ENCODE measurements around the gene KPNA3. TPM values are rescaled to one million over a fixed set of nuclear protein-coding genes. Genes with fewer than 3 reads are reported as not detected.
"Not testable (repeated sequence)": the region's sequence is repeated elsewhere in the genome, so short reads cannot be mapped to it uniquely, and the experiment has no call there.

The KPNA3 gene
- total RNA-seq, 4 donors from 2014 or later = 23.1 to 29.2 (median 24.9) TPM

GRCh38 chr13:49821216-49822009 is 28.9 kb upstream of the KPNA3 start:
- no peak for DNase-seq
- in situ Hi-C loops (cut with MboI; ENCODE audit: low pct_ligation_motif_present in 1 of 4, low pct_unique_long_range_greater_than_20kb in 1 of 4, low sequenced_read_pairs in 3 of 4) = no loop called here
- TF ChIP-seq CTCF (IDR thresholded peaks at IDR 0.05) = no peak
- no peak for TF ChIP-seq POLR2A (IDR thresholded peaks at IDR 0.05)
- no peak for TF ChIP-seq EP300 (IDR thresholded peaks at IDR 0.05; ENCODE audit: low read depth)
- no peak for TF ChIP-seq POLR2AphosphoS5 (IDR thresholded peaks at IDR 0.05)
- Histone ChIP-seq H3K4me3 (no peak overlapping the region), H3K27me3 (no peaks in the 10 kb centered on the region), H3K36me3 (no peaks in the 10 kb centered on the region), H3K27ac (no peak overlapping the region), H3K4me1 (no peaks in the 10 kb centered on the region), H3K9me3 (no peaks in the 10 kb centered on the region)
- intact Hi-C loops (cut with DNase I; ENCODE audit: low total_unique reads) = no loop called here
- WGBS, 2 donors (ENCODE audit: low coverage in 1 of 2) = 66 to 70% methylated on average over 5 of the region's 5 CpGs

- TF ChIP-seq POLR2A (IDR thresholded peaks at IDR 0.05) (no peak), POLR2AphosphoS5 (IDR thresholded peaks at IDR 0.05) (no peak), CTCF (IDR thresholded peaks at IDR 0.05) (no peak), EP300 (IDR thresholded peaks at IDR 0.05; ENCODE audit: low read depth) (no peak)
- intact Hi-C loops (cut with DNase I; ENCODE audit: low total_unique reads) = no loop called here
- Histone ChIP-seq H3K4me1 (no peaks in the 10 kb centered on the region), H3K9me3 (no peaks in the 10 kb centered on the region), H3K27ac (no peak overlapping the region), H3K36me3 (no peaks in the 10 kb centered on the region), H3K27me3 (no peaks in the 10 kb centered on the region), H3K4me3 (no peak overlapping the region)
- WGBS, 2 donors (ENCODE audit: low coverage in 1 of 2) = 81 to 83% methylated on average over 1 to 2 of the region's 2 CpGs
- DNase-seq = no peak
- in situ Hi-C loops (cut with MboI; ENCODE audit: low pct_ligation_motif_present in 1 of 4, low pct_unique_long_range_greater_than_20kb in 1 of 4, low sequenced_read_pairs in 3 of 4) = no loop called here
Measured at GRCh38 chr13:49820591-49821215, 28.2 kb upstream of the KPNA3 start.

GRCh38 chr13:49816047-49816446 is 23.6 kb upstream of the KPNA3 start:
- H3K9me3 ChIP-seq; H3K27me3 ChIP-seq; H3K4me3 ChIP-seq; DNase-seq; intact Hi-C loops (cut with DNase I; ENCODE audit: low total_unique reads); H3K36me3 ChIP-seq; H3K27ac ChIP-seq; in situ Hi-C loops (cut with MboI; ENCODE audit: low pct_ligation_motif_present in 1 of 4, low pct_unique_long_range_greater_than_20kb in 1 of 4, low sequenced_read_pairs in 3 of 4); H3K4me1 ChIP-seq: not testable (repeated sequence)
- 93 to 100% methylated on average over 1 to 4 of the region's 4 CpGs for WGBS, 2 donors (ENCODE audit: low coverage in 1 of 2)

GRCh38 chr13:49814551-49815270 is 22.2 kb upstream of the KPNA3 start:
- WGBS, 2 donors (ENCODE audit: low coverage in 1 of 2) = 85 to 100% methylated on average over 1 to 7 of the region's 7 CpGs
- in situ Hi-C loops (cut with MboI; ENCODE audit: low pct_ligation_motif_present in 1 of 4, low pct_unique_long_range_greater_than_20kb in 1 of 4, low sequenced_read_pairs in 3 of 4) = no loop called here

More at GRCh38 chr13:49814551-49815270, 22.2 kb upstream of the KPNA3 start:
- DNase-seq = no peak
- Histone ChIP-seq H3K4me3 (no peak overlapping the region), H3K36me3 (no peaks in the 10 kb centered on the region), H3K27ac (no peak overlapping the region), H3K27me3 (no peaks in the 10 kb centered on the region), H3K4me1 (no peaks in the 10 kb centered on the region), H3K9me3 (no peaks in the 10 kb centered on the region)
- intact Hi-C loops (cut with DNase I; ENCODE audit: low total_unique reads) = no loop called here
- TF ChIP-seq POLR2AphosphoS5 (IDR thresholded peaks at IDR 0.05) (no peak), POLR2A (IDR thresholded peaks at IDR 0.05) (no peak), CTCF (IDR thresholded peaks at IDR 0.05) (no peak), EP300 (IDR thresholded peaks at IDR 0.05; ENCODE audit: low read depth) (no peak)
